ENCODE measurements around the gene ALDH1A3.

- TF ChIP-seq POLR2AphosphoS5 (IDR thresholded peaks at IDR 0.05; ENCODE audit: insufficient read depth in 1 of 2, low read depth in 1 of 2) (no peak), POLR2A (IDR thresholded peaks at IDR 0.05) (no peak)
- TF ChIP-seq, protein P1, sequence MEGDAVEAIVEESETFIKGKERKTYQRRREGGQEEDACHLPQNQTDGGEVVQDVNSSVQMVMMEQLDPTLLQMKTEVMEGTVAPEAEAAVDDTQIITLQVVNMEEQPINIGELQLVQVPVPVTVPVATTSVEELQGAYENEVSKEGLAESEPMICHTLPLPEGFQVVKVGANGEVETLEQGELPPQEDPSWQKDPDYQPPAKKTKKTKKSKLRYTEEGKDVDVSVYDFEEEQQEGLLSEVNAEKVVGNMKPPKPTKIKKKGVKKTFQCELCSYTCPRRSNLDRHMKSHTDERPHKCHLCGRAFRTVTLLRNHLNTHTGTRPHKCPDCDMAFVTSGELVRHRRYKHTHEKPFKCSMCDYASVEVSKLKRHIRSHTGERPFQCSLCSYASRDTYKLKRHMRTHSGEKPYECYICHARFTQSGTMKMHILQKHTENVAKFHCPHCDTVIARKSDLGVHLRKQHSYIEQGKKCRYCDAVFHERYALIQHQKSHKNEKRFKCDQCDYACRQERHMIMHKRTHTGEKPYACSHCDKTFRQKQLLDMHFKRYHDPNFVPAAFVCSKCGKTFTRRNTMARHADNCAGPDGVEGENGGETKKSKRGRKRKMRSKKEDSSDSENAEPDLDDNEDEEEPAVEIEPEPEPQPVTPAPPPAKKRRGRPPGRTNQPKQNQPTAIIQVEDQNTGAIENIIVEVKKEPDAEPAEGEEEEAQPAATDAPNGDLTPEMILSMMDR (IDR thresholded peaks at IDR 0.05), result no peak
Measured at GRCh38 chr15:100885116-100885515, 5.5 kb downstream of the ALDH1A3 start.
